GM13976 (cell line): ENCODE results near the gene RNASEH2A.
A peak's percentile ranks its signal among the peaks of the same experiment; 100 is the strongest.

Experiments used
- DNase-seq: peaks from one replicate; pipeline ENCODE4 v3.0.0; 2012; ENCODE audit warnings: low spot score
- CTCF ChIP-seq: IDR thresholded peaks from 2 replicates; pipeline ENCODE4 v1.5.1; 2012; ENCODE audit warnings: borderline replicate concordance, mild to moderate bottlenecking; ENCODE audit not compliant: insufficient read depth; ENCODE audit errors: extremely low read depth, missing control alignments, control extremely low read depth
- in situ Hi-C: fragments of 300-500 bp; cut with MboI; formaldehyde crosslinking; loops from one replicate; pipeline ENCODE4 v1.12.0; 2022; ENCODE audit warnings: low sequenced_read_pairs, mixed read lengths, inconsistent platforms; ENCODE audit not compliant: unreplicated experiment

The RNASEH2A gene

GRCh38 chr19:12833738-12834565, 27.6 kb downstream of the RNASEH2A start:
- in situ Hi-C loops: no loop called here
- peak; percentile 79 for DNase-seq
- TF ChIP-seq CTCF: no peak

DNA sequence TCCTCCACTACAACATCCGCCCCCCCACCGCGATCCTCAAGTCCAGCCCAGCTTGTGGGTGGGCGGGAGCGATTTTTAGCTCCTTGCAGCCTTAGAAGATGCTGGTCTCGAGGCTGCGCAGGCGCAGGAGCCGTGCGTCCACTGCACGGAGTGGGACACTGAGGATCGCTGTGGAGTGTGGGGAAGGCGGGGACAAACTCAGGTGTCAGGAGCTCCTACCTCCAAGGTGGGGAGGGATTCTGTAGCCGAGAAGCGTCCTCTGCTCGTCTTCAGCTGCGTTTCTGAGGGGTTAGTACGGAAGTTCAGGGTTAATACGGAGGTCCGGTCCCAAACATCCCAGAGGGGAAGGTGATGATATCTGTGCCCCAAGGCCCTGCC, 28.2 kb downstream of the RNASEH2A start, which contains the start of gene RTBDN:
RTBDN (minus strand) TSS at position 14 of the 378 bp plus-strand sequence. CDS start 4,600 bp downstream, outside the sequence.
- in situ Hi-C loops: no loop called here
- no peak for DNase-seq
- no peak for TF ChIP-seq CTCF

GRCh38 chr19:12834976-12835757, 28.8 kb downstream of the RNASEH2A start:
- TF ChIP-seq CTCF: no peak
- in situ Hi-C loops: no loop called here
- no peak for DNase-seq

DNA sequence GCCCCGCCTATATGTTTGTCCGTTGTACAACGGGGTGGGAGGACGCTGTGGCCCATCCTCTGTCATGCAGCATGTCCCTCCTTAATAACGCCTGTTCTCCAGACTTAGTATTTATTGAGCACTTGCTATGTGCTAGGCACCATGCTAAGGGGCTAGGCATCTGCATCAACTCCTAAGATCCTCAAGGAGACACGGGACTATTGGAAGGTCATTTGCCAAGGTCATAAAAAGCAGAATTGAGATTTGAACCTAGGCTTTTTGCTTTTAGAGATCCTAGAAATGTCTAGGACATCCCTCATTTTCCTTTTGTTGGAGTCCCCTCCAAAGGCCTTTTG, 30.1 kb downstream of the RNASEH2A start:
- TF ChIP-seq CTCF: no peak
- in situ Hi-C loops: no loop called here
- no peak for DNase-seq

DNA sequence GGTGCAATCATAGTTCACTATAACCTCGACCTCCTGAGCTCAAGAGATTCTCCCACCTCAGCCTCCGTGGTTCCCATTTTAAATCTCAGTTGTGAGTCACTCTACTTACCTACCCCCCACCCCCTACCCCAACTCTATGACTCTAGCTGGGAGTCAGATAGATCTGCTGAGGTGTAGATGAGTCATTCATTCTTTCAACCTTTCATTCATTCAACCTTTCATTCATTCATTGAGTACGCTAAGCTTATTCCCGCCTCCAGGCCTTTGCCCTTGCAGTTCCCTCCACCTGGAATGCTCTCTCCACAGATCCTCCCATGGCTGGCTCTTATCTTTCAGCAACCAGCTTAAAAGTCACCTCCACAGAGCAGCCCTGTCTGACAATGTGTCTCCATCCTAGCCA, 30.8 kb downstream of the RNASEH2A start:
- in situ Hi-C loops: no loop called here

DNA sequence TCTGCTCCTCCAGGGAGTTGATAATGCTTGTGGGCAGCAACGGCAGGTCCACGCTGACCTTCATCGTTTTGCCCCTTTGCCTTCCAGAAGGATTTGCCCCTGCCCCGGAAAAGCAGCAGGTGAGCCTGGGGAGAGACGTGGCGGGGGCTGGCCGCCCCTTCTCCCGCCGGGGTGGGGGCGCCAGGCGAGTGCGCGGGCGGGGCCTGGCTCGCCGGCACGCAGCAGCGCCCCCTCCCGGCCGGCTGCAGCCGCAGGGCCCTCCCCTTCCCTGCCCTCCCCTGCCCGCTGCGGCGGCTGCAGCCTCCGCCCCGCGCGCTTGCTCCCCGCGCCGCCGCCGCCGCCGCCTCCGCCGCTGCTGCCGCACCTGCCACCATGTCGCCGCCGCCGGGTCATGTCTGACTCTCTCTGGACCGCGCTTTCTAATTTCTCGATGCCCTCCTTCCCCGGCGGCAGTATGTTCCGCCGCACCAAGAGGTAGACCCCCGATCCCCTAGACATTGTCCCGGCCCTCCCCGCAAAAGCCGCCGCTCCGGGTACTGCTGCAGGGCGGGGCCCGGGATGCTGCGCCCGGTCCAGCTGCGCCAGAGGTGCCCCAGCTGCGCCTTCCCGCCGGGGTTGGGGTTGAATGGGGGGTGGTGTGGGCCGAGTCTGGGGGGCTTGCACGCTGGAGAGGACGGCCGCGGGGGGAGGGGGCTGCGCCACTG, 31.9 kb downstream of the RNASEH2A start, which contains the start of gene MAST1:
MAST1 (plus strand) TSS at position 334 of the 704 bp plus-strand sequence; CDS start at position 392, 58 bp downstream.
- peak; percentile 83 for TF ChIP-seq CTCF
- DNase-seq: peak; percentile 91
- in situ Hi-C loops: no loop called here

More for the DNA sequence above, 30.8 kb downstream of the RNASEH2A start:
- TF ChIP-seq CTCF: no peak
- DNase-seq: no peak
